Measurements from ENCODE around the gene CHST7. TPM values are rescaled to one million over a fixed set of nuclear protein-coding genes. Genes with fewer than 3 reads are reported as not detected.

Gene CHST7
- total RNA-seq, 1 donor from 2014 or later: 1.9 TPM

GRCh38 chrX:46545111-46546005, 28.2 kb upstream of the CHST7 start, which contains the start of gene ZNF674:
ZNF674 (minus strand) TSS chrX:46545421; CDS start chrX:46542087, 3,334 bp downstream.
- peak; percentile 42 for TF ChIP-seq CTCF (conservative IDR thresholded peaks at IDR 0.05)
- Mint-ChIP-seq H3K9me3 (no peaks in the 10 kb centered on the region), H3K36me3 (ENCODE audit: low read depth) (peaks cover 17% of the 10 kb centered on the region), H3K4me1 (peaks cover 24% of the 10 kb centered on the region), H3K4me3 (peak within 1 kb of the TSS; percentile 99), H3K27ac (ENCODE audit: unreplicated experiment) (peak within 1 kb of the TSS; percentile 98), H3K27me3 (ENCODE audit: low read depth) (no peaks in the 10 kb centered on the region)
- peak; percentile 83 for DNase-seq (ENCODE audit: low read depth, low spot score)

GRCh38 chrX:46547857-46548256, 25.7 kb upstream of the CHST7 start:
- no peaks in the 10 kb centered on the region for H3K27me3 Mint-ChIP-seq (ENCODE audit: low read depth)
- DNase-seq (ENCODE audit: low read depth, low spot score): no peak
- H3K36me3 Mint-ChIP-seq (ENCODE audit: low read depth): peaks cover 15% of the 10 kb centered on the region
- H3K9me3 Mint-ChIP-seq: peaks cover 2% of the 10 kb centered on the region
- no peak overlapping the region for H3K27ac Mint-ChIP-seq (ENCODE audit: unreplicated experiment)
- H3K4me1 Mint-ChIP-seq: peaks cover 24% of the 10 kb centered on the region
- TF ChIP-seq CTCF (conservative IDR thresholded peaks at IDR 0.05): no peak
- H3K4me3 Mint-ChIP-seq: peak overlapping the region; percentile 54

GRCh38 chrX:46549914-46550313, 23.7 kb upstream of the CHST7 start:
- peaks cover 2% of the 10 kb centered on the region for H3K9me3 Mint-ChIP-seq

GRCh38 chrX:46551494-46552128, 22.0 kb upstream of the CHST7 start:
- TF ChIP-seq CTCF (conservative IDR thresholded peaks at IDR 0.05): no peak
- Mint-ChIP-seq H3K36me3 (ENCODE audit: low read depth) (peaks cover 8% of the 10 kb centered on the region), H3K9me3 (peaks cover 2% of the 10 kb centered on the region), H3K27me3 (ENCODE audit: low read depth) (no peaks in the 10 kb centered on the region), H3K4me3 (no peak overlapping the region), H3K27ac (ENCODE audit: unreplicated experiment) (no peak overlapping the region), H3K4me1 (peaks cover 2% of the 10 kb centered on the region)
- no peak for DNase-seq (ENCODE audit: low read depth, low spot score)

More at GRCh38 chrX:46549914-46550313, 23.7 kb upstream of the CHST7 start:
- no peak for TF ChIP-seq CTCF (conservative IDR thresholded peaks at IDR 0.05)
- DNase-seq (ENCODE audit: low read depth, low spot score): no peak
- Mint-ChIP-seq H3K4me1 (peaks cover 15% of the 10 kb centered on the region), H3K4me3 (peak overlapping the region; percentile 4), H3K27ac (ENCODE audit: unreplicated experiment) (no peak overlapping the region), H3K27me3 (ENCODE audit: low read depth) (no peaks in the 10 kb centered on the region), H3K36me3 (ENCODE audit: low read depth) (peaks cover 12% of the 10 kb centered on the region)

DNA sequence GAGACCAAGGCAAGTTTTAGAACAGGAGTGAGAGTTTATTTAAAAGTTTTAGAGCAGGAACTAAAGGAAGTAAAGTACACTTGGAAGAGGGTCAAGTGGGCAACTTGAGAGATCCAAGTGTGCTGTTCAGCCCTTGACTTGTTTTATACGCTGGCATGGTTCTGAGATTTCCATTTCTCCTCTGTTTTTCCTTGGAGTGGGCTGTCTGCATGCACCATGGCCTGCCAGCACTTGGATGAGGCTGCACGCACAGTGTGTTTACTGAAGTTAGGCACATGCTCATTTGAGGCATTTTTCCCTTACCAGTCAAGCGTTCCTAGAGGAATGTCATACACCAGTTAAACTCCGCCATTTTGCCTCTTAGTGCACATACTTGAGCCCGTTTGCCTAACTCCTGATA, 19.6 kb upstream of the CHST7 start:
- Mint-ChIP-seq H3K4me1 (no peaks in the 10 kb centered on the region), H3K27ac (ENCODE audit: unreplicated experiment) (no peak overlapping the region), H3K27me3 (ENCODE audit: low read depth) (no peaks in the 10 kb centered on the region), H3K4me3 (no peak overlapping the region), H3K9me3 (peaks cover 7% of the 10 kb centered on the region), H3K36me3 (ENCODE audit: low read depth) (peaks cover 12% of the 10 kb centered on the region)
- no peak for DNase-seq (ENCODE audit: low read depth, low spot score)
- no peak for TF ChIP-seq CTCF (conservative IDR thresholded peaks at IDR 0.05)
